ENCODE results near the gene PDIA6.

DNA sequence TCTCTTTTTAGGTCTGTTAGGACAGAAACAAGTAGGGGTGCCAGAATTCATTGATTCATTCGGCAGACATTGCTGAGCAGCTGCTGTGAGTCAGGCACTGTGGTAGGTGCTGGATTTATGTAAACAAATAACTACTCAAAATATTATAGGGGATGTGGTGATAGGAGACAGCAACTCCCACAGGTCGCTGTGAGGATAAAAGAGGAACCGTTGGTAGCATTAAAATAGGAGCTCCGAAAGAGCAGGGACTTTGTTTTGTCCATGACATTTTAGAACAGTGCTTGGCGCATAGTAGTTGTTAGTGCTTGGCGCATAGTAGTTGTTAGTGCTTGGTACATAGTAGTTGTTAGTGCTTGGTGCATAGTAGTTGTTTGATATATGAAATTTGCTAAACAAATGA is 62.0 kb downstream of the PDIA6 start:
- TF ChIP-seq MAZ (IDR thresholded peaks at IDR 0.05; ENCODE audit: borderline replicate concordance, low read depth, low read length) (no peak), POLR2A (IDR thresholded peaks at IDR 0.05; ENCODE audit: low read depth, low read length) (no peak), RAD21 (IDR thresholded peaks at IDR 0.05; ENCODE audit: low read length) (no peak), RFX5 (IDR thresholded peaks at IDR 0.05; ENCODE audit: low read depth, low read length) (no peak)
- TF ChIP-seq, protein P1, sequence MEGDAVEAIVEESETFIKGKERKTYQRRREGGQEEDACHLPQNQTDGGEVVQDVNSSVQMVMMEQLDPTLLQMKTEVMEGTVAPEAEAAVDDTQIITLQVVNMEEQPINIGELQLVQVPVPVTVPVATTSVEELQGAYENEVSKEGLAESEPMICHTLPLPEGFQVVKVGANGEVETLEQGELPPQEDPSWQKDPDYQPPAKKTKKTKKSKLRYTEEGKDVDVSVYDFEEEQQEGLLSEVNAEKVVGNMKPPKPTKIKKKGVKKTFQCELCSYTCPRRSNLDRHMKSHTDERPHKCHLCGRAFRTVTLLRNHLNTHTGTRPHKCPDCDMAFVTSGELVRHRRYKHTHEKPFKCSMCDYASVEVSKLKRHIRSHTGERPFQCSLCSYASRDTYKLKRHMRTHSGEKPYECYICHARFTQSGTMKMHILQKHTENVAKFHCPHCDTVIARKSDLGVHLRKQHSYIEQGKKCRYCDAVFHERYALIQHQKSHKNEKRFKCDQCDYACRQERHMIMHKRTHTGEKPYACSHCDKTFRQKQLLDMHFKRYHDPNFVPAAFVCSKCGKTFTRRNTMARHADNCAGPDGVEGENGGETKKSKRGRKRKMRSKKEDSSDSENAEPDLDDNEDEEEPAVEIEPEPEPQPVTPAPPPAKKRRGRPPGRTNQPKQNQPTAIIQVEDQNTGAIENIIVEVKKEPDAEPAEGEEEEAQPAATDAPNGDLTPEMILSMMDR (conservative IDR thresholded peaks at IDR 0.05; ENCODE audit: low read depth, low read length) = no peak
- TF ChIP-seq, protein P2, sequence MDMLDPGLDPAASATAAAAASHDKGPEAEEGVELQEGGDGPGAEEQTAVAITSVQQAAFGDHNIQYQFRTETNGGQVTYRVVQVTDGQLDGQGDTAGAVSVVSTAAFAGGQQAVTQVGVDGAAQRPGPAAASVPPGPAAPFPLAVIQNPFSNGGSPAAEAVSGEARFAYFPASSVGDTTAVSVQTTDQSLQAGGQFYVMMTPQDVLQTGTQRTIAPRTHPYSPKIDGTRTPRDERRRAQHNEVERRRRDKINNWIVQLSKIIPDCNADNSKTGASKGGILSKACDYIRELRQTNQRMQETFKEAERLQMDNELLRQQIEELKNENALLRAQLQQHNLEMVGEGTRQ (IDR thresholded peaks at IDR 0.05; ENCODE audit: low read depth, low read length) = no peak
